ENCODE measurements around the gene DNAAF5.

The DNAAF5 gene

GRCh38 chr7:767941-768731 is 41.6 kb downstream of the DNAAF5 start:
- peaks cover 74% of the 10 kb centered on the region for H3K36me3 ChIP-seq
- no peak for TF ChIP-seq CTCF (IDR thresholded peaks at IDR 0.05; ENCODE audit: low read depth, low read length)
- H3K4me3 ChIP-seq (ENCODE audit: low read depth, low read length): peak overlapping the region; percentile 42
- DNase-seq: peak; percentile 92
- peaks cover 3% of the 10 kb centered on the region; the same call in 1 of the 2 replicates for H3K9me3 ChIP-seq
- H3K4me1 ChIP-seq: peaks cover 17% of the 10 kb centered on the region; the same call in 1 of the 2 replicates
- no peaks in the 10 kb centered on the region for H3K27me3 ChIP-seq

DNA sequence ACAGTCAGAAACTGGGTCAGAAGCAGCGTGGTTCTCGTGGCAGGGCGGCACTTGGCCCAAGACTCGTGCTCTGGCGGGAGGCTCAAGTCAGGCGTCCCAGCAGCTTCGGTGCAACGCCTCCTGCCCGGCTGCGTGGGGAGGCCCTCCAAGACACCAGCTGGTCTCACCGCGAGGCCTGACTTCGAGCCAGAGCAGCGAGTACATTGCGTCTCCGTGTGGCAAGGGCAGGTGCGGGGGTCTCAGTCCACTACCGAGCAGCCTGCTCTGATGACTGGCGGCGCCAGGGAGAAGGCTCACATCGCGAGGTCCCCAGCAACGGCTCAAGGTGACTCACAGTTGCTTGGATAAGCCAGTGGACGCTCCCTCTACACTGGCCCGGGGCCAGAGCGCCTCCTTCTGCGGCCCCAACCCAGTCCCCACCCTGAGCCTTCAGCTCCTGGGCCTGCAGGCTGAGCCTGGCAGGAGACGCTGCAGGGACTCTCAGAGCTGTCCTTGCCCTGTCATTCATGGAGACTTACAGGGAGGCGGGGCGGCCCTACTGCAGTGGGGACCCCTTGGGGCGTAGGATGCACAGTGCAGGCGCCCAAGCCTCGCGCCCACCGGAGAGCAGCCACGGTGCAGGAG is 42.5 kb downstream of the DNAAF5 start:
- Histone ChIP-seq H3K36me3 (peaks cover 70% of the 10 kb centered on the region), H3K27me3 (no peaks in the 10 kb centered on the region), H3K4me3 (ENCODE audit: low read depth, low read length) (0 out of 2 replicates have a peak overlapping the region, but pooled peaks have one; percentile 19), H3K9me3 (peaks cover 3% of the 10 kb centered on the region; the same call in 1 of the 2 replicates), H3K4me1 (peaks cover 17% of the 10 kb centered on the region; the same call in 1 of the 2 replicates)
- TF ChIP-seq CTCF (IDR thresholded peaks at IDR 0.05; ENCODE audit: low read depth, low read length): no peak
- peak; percentile 35 for DNase-seq

DNA sequence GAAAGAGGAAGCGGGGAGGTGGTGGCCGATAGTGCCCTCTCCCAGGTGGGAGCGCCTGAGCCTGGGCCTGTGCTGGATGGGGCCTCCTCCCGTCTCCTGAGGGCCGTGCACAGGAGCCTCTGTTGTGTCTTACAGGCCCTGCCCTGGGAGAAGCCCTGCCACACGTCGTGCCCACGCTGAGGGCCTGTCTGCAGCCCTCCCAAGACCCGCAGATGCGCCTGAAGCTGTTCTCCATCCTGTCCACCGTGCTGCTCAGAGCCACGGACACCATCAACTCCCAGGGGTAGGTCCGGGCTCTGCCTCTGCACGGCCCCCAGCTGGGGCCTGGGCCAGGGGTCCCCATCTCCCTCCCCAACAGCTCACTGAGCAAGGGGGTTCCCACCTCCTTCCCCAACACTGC is 43.8 kb downstream of the DNAAF5 start:
- H3K4me1 ChIP-seq: peaks cover 17% of the 10 kb centered on the region; the same call in 1 of the 2 replicates
- DNase-seq: no peak
- no peaks in the 10 kb centered on the region for H3K27me3 ChIP-seq
- no peak for TF ChIP-seq CTCF (IDR thresholded peaks at IDR 0.05; ENCODE audit: low read depth, low read length)
- H3K9me3 ChIP-seq: peaks cover 3% of the 10 kb centered on the region; the same call in 1 of the 2 replicates
- peaks cover 68% of the 10 kb centered on the region for H3K36me3 ChIP-seq
- no peak overlapping the region for H3K4me3 ChIP-seq (ENCODE audit: low read depth, low read length)

DNA sequence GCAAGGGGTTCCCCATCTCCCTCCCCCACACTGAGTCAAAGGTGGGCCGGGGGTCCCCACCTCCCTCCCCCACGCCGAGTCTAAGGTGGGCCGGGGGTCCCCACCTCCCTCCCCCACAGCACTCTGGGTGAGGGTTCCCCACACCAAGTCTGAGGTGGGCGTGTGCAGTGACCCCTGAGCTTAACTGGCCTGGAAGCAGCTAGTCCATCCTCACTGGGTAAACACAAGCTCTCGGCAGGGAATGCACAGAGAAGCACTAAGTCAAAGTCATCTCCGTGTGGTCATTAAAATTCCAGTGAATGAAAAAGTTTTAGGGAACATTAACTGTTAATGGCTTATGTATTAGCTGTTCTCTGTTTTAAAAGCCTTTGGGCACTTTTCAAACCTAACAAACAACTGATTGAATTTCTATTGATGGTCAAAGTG is 44.3 kb downstream of the DNAAF5 start:
- peaks cover 68% of the 10 kb centered on the region for H3K36me3 ChIP-seq
- H3K9me3 ChIP-seq: peaks cover 3% of the 10 kb centered on the region; the same call in 1 of the 2 replicates
- H3K4me3 ChIP-seq (ENCODE audit: low read depth, low read length): no peak overlapping the region
- no peak for DNase-seq
- H3K4me1 ChIP-seq: peaks cover 17% of the 10 kb centered on the region; the same call in 1 of the 2 replicates
- H3K27me3 ChIP-seq: no peaks in the 10 kb centered on the region
- no peak for TF ChIP-seq CTCF (IDR thresholded peaks at IDR 0.05; ENCODE audit: low read depth, low read length)

GRCh38 chr7:771234-772004 is 44.9 kb downstream of the DNAAF5 start:
- TF ChIP-seq CTCF (IDR thresholded peaks at IDR 0.05; ENCODE audit: low read depth, low read length): no peak
- peaks cover 3% of the 10 kb centered on the region; the same call in 1 of the 2 replicates for H3K9me3 ChIP-seq
- no peaks in the 10 kb centered on the region for H3K27me3 ChIP-seq
- H3K4me1 ChIP-seq: peaks cover 17% of the 10 kb centered on the region; the same call in 1 of the 2 replicates
- H3K36me3 ChIP-seq: peaks cover 68% of the 10 kb centered on the region
- H3K4me3 ChIP-seq (ENCODE audit: low read depth, low read length): no peak overlapping the region
- DNase-seq: peak; percentile 52

Measured in BE2C (cell line).